ENCODE results near the gene CREB5. TPM values are rescaled to one million over a fixed set of nuclear protein-coding genes. Genes with fewer than 3 reads are reported as not detected.
A peak's percentile ranks its signal among the peaks of the same experiment; 100 is the strongest.

Gene CREB5
- total and polyA plus RNA-seq, 2 of the 13 experiments (the other 11 are each of a cell fraction or from before 2014, with no cell fraction given): 0.38 to 0.71 TPM

DNA sequence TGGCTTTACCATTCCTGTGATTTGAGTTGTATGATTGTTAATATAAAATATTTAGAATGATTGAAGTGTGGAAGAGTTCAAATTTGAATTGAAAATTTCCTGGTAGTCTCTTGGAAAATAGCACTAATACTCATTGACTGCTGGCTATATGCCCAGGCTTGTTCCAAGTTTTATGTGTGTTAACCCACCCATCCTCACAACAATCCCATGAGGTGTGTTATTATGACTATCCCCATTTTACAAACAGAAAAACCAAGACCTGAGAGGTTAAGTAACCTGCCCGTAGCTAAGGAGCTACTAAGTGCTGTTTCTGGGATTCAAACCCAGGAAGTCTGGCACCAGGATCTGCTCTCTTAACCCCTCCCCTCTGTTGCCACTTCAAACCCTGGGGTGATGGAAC lies 213.9 kb downstream of the CREB5 start (continued):
- TF ChIP-seq, protein P1, sequence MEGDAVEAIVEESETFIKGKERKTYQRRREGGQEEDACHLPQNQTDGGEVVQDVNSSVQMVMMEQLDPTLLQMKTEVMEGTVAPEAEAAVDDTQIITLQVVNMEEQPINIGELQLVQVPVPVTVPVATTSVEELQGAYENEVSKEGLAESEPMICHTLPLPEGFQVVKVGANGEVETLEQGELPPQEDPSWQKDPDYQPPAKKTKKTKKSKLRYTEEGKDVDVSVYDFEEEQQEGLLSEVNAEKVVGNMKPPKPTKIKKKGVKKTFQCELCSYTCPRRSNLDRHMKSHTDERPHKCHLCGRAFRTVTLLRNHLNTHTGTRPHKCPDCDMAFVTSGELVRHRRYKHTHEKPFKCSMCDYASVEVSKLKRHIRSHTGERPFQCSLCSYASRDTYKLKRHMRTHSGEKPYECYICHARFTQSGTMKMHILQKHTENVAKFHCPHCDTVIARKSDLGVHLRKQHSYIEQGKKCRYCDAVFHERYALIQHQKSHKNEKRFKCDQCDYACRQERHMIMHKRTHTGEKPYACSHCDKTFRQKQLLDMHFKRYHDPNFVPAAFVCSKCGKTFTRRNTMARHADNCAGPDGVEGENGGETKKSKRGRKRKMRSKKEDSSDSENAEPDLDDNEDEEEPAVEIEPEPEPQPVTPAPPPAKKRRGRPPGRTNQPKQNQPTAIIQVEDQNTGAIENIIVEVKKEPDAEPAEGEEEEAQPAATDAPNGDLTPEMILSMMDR (CRISPR knock-in tag; IDR thresholded peaks at IDR 0.05): no peak
- TF ChIP-seq ZNF274 (CRISPR knock-in tag; IDR thresholded peaks at IDR 0.05) (no peak), NFKB2 (CRISPR knock-in tag; IDR thresholded peaks at IDR 0.05; ENCODE audit: borderline replicate concordance) (no peak), SP1 (IDR thresholded peaks at IDR 0.05) (no peak), SP1 (CRISPR knock-in tag; IDR thresholded peaks at IDR 0.05) (no peak), NCOA2 (CRISPR knock-in tag; IDR thresholded peaks at IDR 0.05) (no peak)

GRCh38 chr7:28626624-28627262 lies 214.4 kb downstream of the CREB5 start:
- Histone ChIP-seq H3K4me1 (ENCODE audit: insufficient read depth, low read length) (no peaks in the 10 kb centered on the region), H3K9ac (ENCODE audit: insufficient read depth, low read depth, low read length) (no peak overlapping the region), H3K9me3 (ENCODE audit: low read length) (no peaks in the 10 kb centered on the region), H3K4me2 (ENCODE audit: low read depth, low read length) (no peak overlapping the region), H2AFZ (ENCODE audit: low read length) (no peak overlapping the region), H3K36me3 (replicated peaks in 1 of 2; ENCODE audit: control insufficient read depth in 1 of 2, insufficient read depth in 2 of 2, low read length in 2 of 2) (no peaks in the 10 kb centered on the region), H3K4me3 (replicated peaks in 1 of 3; ENCODE audit: insufficient read depth in 1 of 3, low read depth in 2 of 3, low read length in 3 of 3) (no peak overlapping the region), H3K79me2 (ENCODE audit: insufficient read depth, low read length) (no peaks in the 10 kb centered on the region), H4K20me1 (ENCODE audit: insufficient read depth, low read length) (no peaks in the 10 kb centered on the region), H3K27me3 (ENCODE audit: control insufficient read depth in 1 of 2, insufficient read depth in 2 of 2, low read length in 2 of 2) (no peaks in the 10 kb centered on the region), H3K27ac (ENCODE audit: extremely low read length, insufficient read depth, low read length) (no peak overlapping the region)
- POLR2A ChIA-PET: no interaction called here
- TF ChIP-seq, protein P1 (CRISPR knock-in tag; IDR thresholded peaks at IDR 0.05): 0 out of 2 replicates have a peak, but pooled peaks have one; percentile 17
- peak; percentile 49; the same call in 1 of the 2 replicates for TF ChIP-seq SMC3 (IDR thresholded peaks at IDR 0.05; ENCODE audit: low read length)
- TF ChIP-seq, protein P2, sequence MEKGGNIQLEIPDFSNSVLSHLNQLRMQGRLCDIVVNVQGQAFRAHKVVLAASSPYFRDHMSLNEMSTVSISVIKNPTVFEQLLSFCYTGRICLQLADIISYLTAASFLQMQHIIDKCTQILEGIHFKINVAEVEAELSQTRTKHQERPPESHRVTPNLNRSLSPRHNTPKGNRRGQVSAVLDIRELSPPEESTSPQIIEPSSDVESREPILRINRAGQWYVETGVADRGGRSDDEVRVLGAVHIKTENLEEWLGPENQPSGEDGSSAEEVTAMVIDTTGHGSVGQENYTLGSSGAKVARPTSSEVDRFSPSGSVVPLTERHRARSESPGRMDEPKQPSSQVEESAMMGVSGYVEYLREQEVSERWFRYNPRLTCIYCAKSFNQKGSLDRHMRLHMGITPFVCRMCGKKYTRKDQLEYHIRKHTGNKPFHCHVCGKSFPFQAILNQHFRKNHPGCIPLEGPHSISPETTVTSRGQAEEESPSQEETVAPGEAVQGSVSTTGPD (CRISPR knock-in tag; IDR thresholded peaks at IDR 0.05): no peak
- TF ChIP-seq MAX (IDR thresholded peaks at IDR 0.05): no peak
- TF ChIP-seq AKAP8 (CRISPR knock-in tag; IDR thresholded peaks at IDR 0.05): no peak
- no peak for TF ChIP-seq ZNF276 (CRISPR knock-in tag; IDR thresholded peaks at IDR 0.05; ENCODE audit: low read depth)
- no peak for TF ChIP-seq KDM4B (CRISPR knock-in tag; IDR thresholded peaks at IDR 0.05)
- TF ChIP-seq ZNF644 (CRISPR knock-in tag; IDR thresholded peaks at IDR 0.05; ENCODE audit: low read depth): no peak
- BruUV-seq (replicated peaks): no TSS peak
- FAIRE-seq (peak; percentile 43), DNase-seq (ENCODE audit: low spot score) (peak; percentile 25), ATAC-seq (peak; percentile 62; the same call in 2 of the 3 replicates)
- in situ Hi-C loops (cut with HindIII; ENCODE audit: extremely low pct_ligation_motif_present, low pct_unique_long_range_greater_than_20kb) (loop anchor here (5.0 to 10.0 kb wide), 2 partner anchors 234 to 322 kb away; no protein-coding TSS in a partner anchor), intact Hi-C loops (cut with micrococcal nuclease; ENCODE audit: unreplicated experiment) (loop anchor here (1.0 kb wide), 2 partner anchors 237 to 327 kb away; no protein-coding TSS in a partner anchor)
- 1% methylated on average over 8 of the region's 8 CpGs for WGBS (ENCODE audit: low lambda C conversion rate)
- CTCF ChIA-PET (ENCODE audit: low intra/inter-chr PET ratio, low total read pairs): interaction anchor here (1.2 to 2.4 kb wide), 2 partner anchors 237 to 328 kb away, joined by 3 to 24 read pairs; no protein-coding TSS in a partner anchor
